H7 (cell line): ENCODE data around the gene MKRN2OS. TPM values are rescaled to one million over a fixed set of nuclear protein-coding genes. Genes with fewer than 3 reads are reported as not detected.

Experiments used
- DNase-seq: peaks from one replicate; pipeline ENCODE4 v3.0.0; 2012
- H3K27me3 ChIP-seq: 2 replicates; pipeline ENCODE4 v1.6.0; 2011; ENCODE audit warnings: mild to moderate bottlenecking, low read length; ENCODE audit not compliant: control insufficient read depth, insufficient read depth
- H3K36me3 ChIP-seq: replicated peaks from 2 replicates; pipeline ENCODE4 v1.5.1; 2011; ENCODE audit warnings: low read length; ENCODE audit not compliant: control insufficient read depth, insufficient read depth
- H3K4me3 ChIP-seq: 2 replicates; pipeline ENCODE4 v1.5.1; 2011; ENCODE audit warnings: low read depth, mild to moderate bottlenecking, control low read depth, low read length, moderate library complexity; ENCODE audit not compliant: insufficient read depth
- total RNA-seq: library from RNA; depleted of rRNA; stranded (reverse); fragments of >200 nt; shearing (Covaris generic); gene quantifications from 2 replicates; pipeline ENCODE4 v1.2.3, GENCODE V29; 2014; rRNA removed

The MKRN2OS gene
- total RNA-seq, 1 experiment from 2014 or later: not detected

GRCh38 chr3:12490547-12490946 lies 54.8 kb downstream of the MKRN2OS start:
- DNase-seq: no peak
- H3K36me3 ChIP-seq: peaks cover 10% of the 10 kb centered on the region
- H3K27me3 ChIP-seq: no peaks in the 10 kb centered on the region
- no peak overlapping the region for H3K4me3 ChIP-seq

- H3K36me3 ChIP-seq: peaks cover 10% of the 10 kb centered on the region
- DNase-seq: no peak
Measured at GRCh38 chr3:12489832-12490231, 55.5 kb downstream of the MKRN2OS start.

More at GRCh38 chr3:12489832-12490231, 55.5 kb downstream of the MKRN2OS start:
- H3K27me3 ChIP-seq: no peaks in the 10 kb centered on the region
- no peak overlapping the region for H3K4me3 ChIP-seq

Other genes with a start within 250 kb of the MKRN2OS start
- gene TSEN2, start 61.0 kb downstream of the MKRN2OS start, total RNA-seq: 17.1 and 19.3 TPM in 2 replicates
- gene MKRN2, start 11.6 kb upstream of the MKRN2OS start, total RNA-seq: 29.0 TPM in 2 replicates
- gene RAF1, start 118.6 kb upstream of the MKRN2OS start, total RNA-seq: 158 and 164 TPM in 2 replicates
- 1.8 TPM in 1 of 2 replicates, not detected in the other for gene TMEM40, start 213.8 kb upstream of the MKRN2OS start, total RNA-seq